Measurements from ENCODE around the gene AIFM1.

DNA sequence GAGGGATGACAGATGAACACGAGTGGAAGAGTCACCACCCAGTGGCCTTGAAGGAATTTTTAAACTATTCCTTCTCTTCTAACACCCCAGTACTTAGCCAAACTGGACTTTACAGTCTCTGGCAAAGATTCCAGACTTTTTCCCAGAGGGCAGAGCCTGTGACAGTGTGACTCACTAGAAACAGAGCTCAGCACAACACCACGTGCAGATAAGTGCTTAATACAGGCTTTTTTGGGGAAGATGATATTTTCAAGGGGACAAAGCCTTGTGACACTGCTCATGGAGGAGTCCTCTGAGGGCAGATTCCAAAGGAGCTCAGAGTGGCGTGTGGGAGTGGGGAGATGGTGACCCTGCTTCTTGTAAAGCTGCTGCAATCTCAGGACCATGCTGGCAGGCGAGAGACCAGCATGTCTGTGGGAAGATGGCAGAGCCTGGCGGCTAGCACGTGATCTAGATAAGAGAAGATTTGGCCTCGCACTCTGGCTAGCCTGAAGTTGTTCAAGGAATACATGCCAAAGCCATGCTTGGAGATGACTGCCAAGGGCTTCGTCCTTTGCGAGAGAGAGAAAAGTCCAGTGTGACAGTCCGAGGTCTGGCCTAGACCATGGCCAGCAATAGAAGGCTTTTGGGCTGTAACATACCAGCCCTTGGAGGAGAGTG, 8.5 kb upstream of the AIFM1 start:
- TF ChIP-seq MXI1 (IDR thresholded peaks at IDR 0.05; ENCODE audit: borderline replicate concordance, low read depth, low read length) (peak; percentile 44; the same call in 1 of the 2 replicates), MAZ (IDR thresholded peaks at IDR 0.05; ENCODE audit: borderline replicate concordance, low read depth, low read length) (no peak), SMC3 (IDR thresholded peaks at IDR 0.05; ENCODE audit: low read depth, low read length) (no peak), POLR2A (IDR thresholded peaks at IDR 0.05; ENCODE audit: low read depth, low read length) (no peak), RAD21 (IDR thresholded peaks at IDR 0.05; ENCODE audit: low read length) (no peak), RFX5 (IDR thresholded peaks at IDR 0.05; ENCODE audit: low read depth, low read length) (no peak), CEBPB (IDR thresholded peaks at IDR 0.05; ENCODE audit: low read depth, low read length) (no peak)
- TF ChIP-seq, protein P1, sequence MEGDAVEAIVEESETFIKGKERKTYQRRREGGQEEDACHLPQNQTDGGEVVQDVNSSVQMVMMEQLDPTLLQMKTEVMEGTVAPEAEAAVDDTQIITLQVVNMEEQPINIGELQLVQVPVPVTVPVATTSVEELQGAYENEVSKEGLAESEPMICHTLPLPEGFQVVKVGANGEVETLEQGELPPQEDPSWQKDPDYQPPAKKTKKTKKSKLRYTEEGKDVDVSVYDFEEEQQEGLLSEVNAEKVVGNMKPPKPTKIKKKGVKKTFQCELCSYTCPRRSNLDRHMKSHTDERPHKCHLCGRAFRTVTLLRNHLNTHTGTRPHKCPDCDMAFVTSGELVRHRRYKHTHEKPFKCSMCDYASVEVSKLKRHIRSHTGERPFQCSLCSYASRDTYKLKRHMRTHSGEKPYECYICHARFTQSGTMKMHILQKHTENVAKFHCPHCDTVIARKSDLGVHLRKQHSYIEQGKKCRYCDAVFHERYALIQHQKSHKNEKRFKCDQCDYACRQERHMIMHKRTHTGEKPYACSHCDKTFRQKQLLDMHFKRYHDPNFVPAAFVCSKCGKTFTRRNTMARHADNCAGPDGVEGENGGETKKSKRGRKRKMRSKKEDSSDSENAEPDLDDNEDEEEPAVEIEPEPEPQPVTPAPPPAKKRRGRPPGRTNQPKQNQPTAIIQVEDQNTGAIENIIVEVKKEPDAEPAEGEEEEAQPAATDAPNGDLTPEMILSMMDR (conservative IDR thresholded peaks at IDR 0.05; ENCODE audit: low read depth, low read length) = no peak
- TF ChIP-seq, protein P2, sequence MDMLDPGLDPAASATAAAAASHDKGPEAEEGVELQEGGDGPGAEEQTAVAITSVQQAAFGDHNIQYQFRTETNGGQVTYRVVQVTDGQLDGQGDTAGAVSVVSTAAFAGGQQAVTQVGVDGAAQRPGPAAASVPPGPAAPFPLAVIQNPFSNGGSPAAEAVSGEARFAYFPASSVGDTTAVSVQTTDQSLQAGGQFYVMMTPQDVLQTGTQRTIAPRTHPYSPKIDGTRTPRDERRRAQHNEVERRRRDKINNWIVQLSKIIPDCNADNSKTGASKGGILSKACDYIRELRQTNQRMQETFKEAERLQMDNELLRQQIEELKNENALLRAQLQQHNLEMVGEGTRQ (IDR thresholded peaks at IDR 0.05; ENCODE audit: low read depth, low read length) = peak; percentile 46; the same call in 1 of the 2 replicates

Measured in IMR-90 (cell line).